ENCODE results near the gene KRTAP12-1.

The KRTAP12-1 gene

GRCh38 chr21:44681861-44682579 is at the start of gene KRTAP12-1:
Gene KRTAP12-1 (minus strand): TSS chr21:44682163. CDS start chr21:44682123, 40 bp downstream.
- peak; percentile 96 for DNase-seq

- DNase-seq: no peak
These were observed 49.1 kb upstream of the KRTAP12-1 start for GRCh38 chr21:44730951-44731579.

- DNase-seq: no peak
These were observed 48.0 kb upstream of the KRTAP12-1 start for GRCh38 chr21:44730028-44730395.

- no peak for DNase-seq
These were observed 47.5 kb upstream of the KRTAP12-1 start for GRCh38 chr21:44729336-44730027.

GRCh38 chr21:44728716-44729115 is 46.8 kb upstream of the KRTAP12-1 start:
- no peak for DNase-seq

- DNase-seq: no peak
These were observed 45.8 kb upstream of the KRTAP12-1 start for GRCh38 chr21:44727757-44728156.

GRCh38 chr21:44727321-44727720 is 45.4 kb upstream of the KRTAP12-1 start:
- no peak for DNase-seq

GRCh38 chr21:44726826-44727225 is 44.9 kb upstream of the KRTAP12-1 start:
- no peak for DNase-seq

- DNase-seq: no peak
These were observed 43.0 kb upstream of the KRTAP12-1 start for GRCh38 chr21:44724926-44725325.

- DNase-seq: no peak
These were observed 42.2 kb upstream of the KRTAP12-1 start for GRCh38 chr21:44724196-44724595.

- DNase-seq: no peak
These were observed 41.5 kb upstream of the KRTAP12-1 start for GRCh38 chr21:44723177-44724131.

GRCh38 chr21:44722731-44723130 is 40.8 kb upstream of the KRTAP12-1 start:
- no peak for DNase-seq

GRCh38 chr21:44720170-44720569 is 38.2 kb upstream of the KRTAP12-1 start:
- no peak for DNase-seq

GRCh38 chr21:44718571-44718970 is 36.6 kb upstream of the KRTAP12-1 start:
- DNase-seq: no peak

GRCh38 chr21:44718093-44718492 is 36.1 kb upstream of the KRTAP12-1 start:
- DNase-seq: no peak

GRCh38 chr21:44716984-44717383 is 35.0 kb upstream of the KRTAP12-1 start:
- DNase-seq: no peak

GRCh38 chr21:44714905-44715304 is 32.9 kb upstream of the KRTAP12-1 start:
- no peak for DNase-seq

- no peak for DNase-seq
These were observed 31.9 kb upstream of the KRTAP12-1 start for GRCh38 chr21:44713846-44714245.

- no peak for DNase-seq
These were observed 31.2 kb upstream of the KRTAP12-1 start for GRCh38 chr21:44713130-44713529.

GRCh38 chr21:44712203-44713028 is 30.5 kb upstream of the KRTAP12-1 start:
- DNase-seq: no peak

- DNase-seq: peak; percentile 76
These were observed 29.6 kb upstream of the KRTAP12-1 start, which contains the start of gene TSPEAR for GRCh38 chr21:44711327-44712202. Gene TSPEAR (minus strand): TSS chr21:44711572. CDS start chr21:44711514, 58 bp downstream.
